ENCODE results near the gene WWP2.

WWP2 gene

DNA sequence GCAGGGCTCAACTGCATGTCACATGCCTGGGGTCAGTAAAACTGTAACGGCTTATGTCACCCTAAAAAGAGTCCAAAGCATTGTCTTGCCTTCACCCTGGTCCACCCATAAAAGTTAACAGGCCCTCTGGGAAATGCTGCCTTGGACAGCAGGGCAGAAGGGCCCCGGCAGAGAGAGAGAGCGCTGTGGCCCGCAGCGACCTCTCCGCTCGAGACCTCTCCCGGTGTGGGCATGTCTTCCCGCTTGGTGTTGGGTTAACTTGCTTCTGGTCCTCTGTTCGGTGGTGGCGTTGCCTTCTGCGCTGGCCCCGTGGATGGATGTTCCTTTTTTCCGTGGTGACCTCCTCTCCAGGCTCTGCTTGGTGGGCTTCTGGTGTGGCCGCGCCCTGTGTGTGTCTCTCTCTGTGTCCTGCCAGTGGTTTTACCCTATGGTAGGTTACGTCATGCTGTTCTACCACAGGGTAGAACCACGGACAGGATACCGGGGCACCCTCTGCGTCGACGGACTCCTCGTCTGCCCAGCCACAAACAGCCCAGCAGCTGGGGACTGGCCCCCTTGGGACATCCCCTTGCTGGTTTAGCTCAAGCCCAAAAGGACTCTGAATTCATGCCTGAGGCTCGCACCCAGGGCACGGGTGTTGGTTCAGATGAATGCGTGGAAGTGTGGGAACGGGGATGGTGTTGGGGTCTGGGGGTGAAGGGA is 170.7 kb downstream of the WWP2 start:
- H3K36me3 ChIP-seq (replicated peaks; ENCODE audit: insufficient read depth, low read length) = no peaks in the 10 kb centered on the region
- no peak overlapping the region for H3K4me3 ChIP-seq (ENCODE audit: low read length)
- no peaks in the 10 kb centered on the region for H4K20me1 ChIP-seq (ENCODE audit: insufficient read depth, low read length)
- no peaks in the 10 kb centered on the region for H3K79me2 ChIP-seq (ENCODE audit: low read length)
- no peak overlapping the region for H3K4me2 ChIP-seq (ENCODE audit: low read depth, low read length)
- no peaks in the 10 kb centered on the region for H3F3A ChIP-seq (ENCODE audit: insufficient read depth, low read length)
- TF ChIP-seq, protein P1, sequence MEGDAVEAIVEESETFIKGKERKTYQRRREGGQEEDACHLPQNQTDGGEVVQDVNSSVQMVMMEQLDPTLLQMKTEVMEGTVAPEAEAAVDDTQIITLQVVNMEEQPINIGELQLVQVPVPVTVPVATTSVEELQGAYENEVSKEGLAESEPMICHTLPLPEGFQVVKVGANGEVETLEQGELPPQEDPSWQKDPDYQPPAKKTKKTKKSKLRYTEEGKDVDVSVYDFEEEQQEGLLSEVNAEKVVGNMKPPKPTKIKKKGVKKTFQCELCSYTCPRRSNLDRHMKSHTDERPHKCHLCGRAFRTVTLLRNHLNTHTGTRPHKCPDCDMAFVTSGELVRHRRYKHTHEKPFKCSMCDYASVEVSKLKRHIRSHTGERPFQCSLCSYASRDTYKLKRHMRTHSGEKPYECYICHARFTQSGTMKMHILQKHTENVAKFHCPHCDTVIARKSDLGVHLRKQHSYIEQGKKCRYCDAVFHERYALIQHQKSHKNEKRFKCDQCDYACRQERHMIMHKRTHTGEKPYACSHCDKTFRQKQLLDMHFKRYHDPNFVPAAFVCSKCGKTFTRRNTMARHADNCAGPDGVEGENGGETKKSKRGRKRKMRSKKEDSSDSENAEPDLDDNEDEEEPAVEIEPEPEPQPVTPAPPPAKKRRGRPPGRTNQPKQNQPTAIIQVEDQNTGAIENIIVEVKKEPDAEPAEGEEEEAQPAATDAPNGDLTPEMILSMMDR (IDR thresholded peaks at IDR 0.05; ENCODE audit: low read length) = no peak
- TF ChIP-seq EZH2 (optimal IDR thresholded peaks at IDR 0.05; ENCODE audit: low read depth, low read length) (no peak), EZH2phosphoT487 (IDR thresholded peaks at IDR 0.05; ENCODE audit: low read length) (no peak)
- H3K9me3 ChIP-seq (replicated peaks; ENCODE audit: insufficient read depth, low read length) = no peaks in the 10 kb centered on the region
- no peak overlapping the region for H3K27ac ChIP-seq (ENCODE audit: low read length)
- H2AFZ ChIP-seq (ENCODE audit: low read length) = no peak overlapping the region
- H3K27me3 ChIP-seq (replicated peaks; ENCODE audit: insufficient read depth, low read length) = no peaks in the 10 kb centered on the region
- H3K9ac ChIP-seq (ENCODE audit: low read length) = no peak overlapping the region
- no peaks in the 10 kb centered on the region for H3K4me1 ChIP-seq (ENCODE audit: low read length)
- H3K9me2 ChIP-seq (replicated peaks; ENCODE audit: insufficient read depth, low read length) = no peaks in the 10 kb centered on the region
- DNase-seq = no peak

DNA sequence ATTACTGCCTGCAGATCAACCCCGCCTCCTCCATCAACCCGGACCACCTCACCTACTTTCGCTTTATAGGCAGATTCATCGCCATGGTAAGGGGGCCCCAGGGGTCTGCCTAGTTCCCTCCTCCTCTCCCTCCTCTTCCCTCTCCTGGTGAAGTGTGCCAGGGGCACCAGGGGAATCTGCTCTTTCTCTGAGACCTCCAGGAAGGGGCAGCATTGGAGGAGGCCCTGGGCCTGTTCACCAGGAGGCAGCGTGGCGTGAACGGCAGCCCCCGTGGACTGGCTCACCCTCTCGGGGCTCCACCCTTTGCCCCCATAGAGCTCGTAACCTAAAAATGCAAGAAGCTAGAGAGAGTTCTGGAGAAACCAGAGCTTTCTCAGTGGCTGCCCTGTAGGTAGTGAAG is 171.9 kb downstream of the WWP2 start:
- Histone ChIP-seq H3K4me2 (ENCODE audit: low read depth, low read length) (no peak overlapping the region), H3K4me3 (ENCODE audit: low read length) (no peak overlapping the region), H2AFZ (ENCODE audit: low read length) (no peak overlapping the region), H3K9ac (ENCODE audit: low read length) (no peak overlapping the region), H3F3A (ENCODE audit: insufficient read depth, low read length) (no peaks in the 10 kb centered on the region), H3K27ac (ENCODE audit: low read length) (no peak overlapping the region), H3K9me3 (replicated peaks; ENCODE audit: insufficient read depth, low read length) (no peaks in the 10 kb centered on the region), H3K4me1 (ENCODE audit: low read length) (no peaks in the 10 kb centered on the region), H3K27me3 (replicated peaks; ENCODE audit: insufficient read depth, low read length) (no peaks in the 10 kb centered on the region), H3K36me3 (replicated peaks; ENCODE audit: insufficient read depth, low read length) (no peaks in the 10 kb centered on the region), H3K79me2 (ENCODE audit: low read length) (no peaks in the 10 kb centered on the region), H4K20me1 (ENCODE audit: insufficient read depth, low read length) (no peaks in the 10 kb centered on the region), H3K9me2 (replicated peaks; ENCODE audit: insufficient read depth, low read length) (no peaks in the 10 kb centered on the region)
- no peak for DNase-seq
- TF ChIP-seq EZH2phosphoT487 (IDR thresholded peaks at IDR 0.05; ENCODE audit: low read length) (no peak), EZH2 (optimal IDR thresholded peaks at IDR 0.05; ENCODE audit: low read depth, low read length) (no peak)
- TF ChIP-seq, protein P1 (IDR thresholded peaks at IDR 0.05; ENCODE audit: low read length) = no peak

DNA sequence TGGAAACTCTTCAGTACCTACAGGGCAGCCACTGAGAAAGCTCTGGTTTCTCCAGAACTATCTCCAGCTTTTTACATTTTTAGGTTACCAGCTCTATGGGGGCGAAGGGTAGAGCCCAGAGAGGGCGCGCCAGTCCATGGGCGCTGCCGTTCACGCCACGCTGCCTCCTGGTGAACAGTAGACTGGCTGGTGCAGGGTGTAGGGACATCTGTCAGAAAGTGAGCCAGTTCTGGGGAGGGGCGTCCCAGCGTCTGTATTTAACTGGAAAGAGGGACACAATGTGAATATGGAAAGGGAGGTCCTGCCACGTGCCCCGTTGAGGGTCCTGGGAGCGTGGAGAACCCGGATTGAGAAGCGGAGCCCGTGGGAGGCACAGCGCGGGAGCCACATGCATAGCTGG is 172.6 kb downstream of the WWP2 start:
- no peak for TF ChIP-seq EZH2phosphoT487 (IDR thresholded peaks at IDR 0.05; ENCODE audit: low read length)
- TF ChIP-seq EZH2 (optimal IDR thresholded peaks at IDR 0.05; ENCODE audit: low read depth, low read length) = no peak
- TF ChIP-seq, protein P1 (IDR thresholded peaks at IDR 0.05; ENCODE audit: low read length) = no peak
- Histone ChIP-seq H2AFZ (ENCODE audit: low read length) (no peak overlapping the region), H3K27ac (ENCODE audit: low read length) (no peak overlapping the region), H3K4me1 (ENCODE audit: low read length) (no peaks in the 10 kb centered on the region), H3K9me2 (replicated peaks; ENCODE audit: insufficient read depth, low read length) (no peaks in the 10 kb centered on the region), H3K4me2 (ENCODE audit: low read depth, low read length) (no peak overlapping the region), H4K20me1 (ENCODE audit: insufficient read depth, low read length) (no peaks in the 10 kb centered on the region), H3K9me3 (replicated peaks; ENCODE audit: insufficient read depth, low read length) (no peaks in the 10 kb centered on the region), H3K79me2 (ENCODE audit: low read length) (no peaks in the 10 kb centered on the region), H3K36me3 (replicated peaks; ENCODE audit: insufficient read depth, low read length) (no peaks in the 10 kb centered on the region), H3K9ac (ENCODE audit: low read length) (no peak overlapping the region), H3K27me3 (replicated peaks; ENCODE audit: insufficient read depth, low read length) (no peaks in the 10 kb centered on the region), H3K4me3 (ENCODE audit: low read length) (no peak overlapping the region), H3F3A (ENCODE audit: insufficient read depth, low read length) (no peaks in the 10 kb centered on the region)
- DNase-seq = no peak

Measured in MM.1S (cell line).